Heart right ventricle (tissue), 16 donors: Measurements from ENCODE around the gene ZNF302. TPM values are rescaled to one million over a fixed set of nuclear protein-coding genes. Genes with fewer than 3 reads are reported as not detected.

Source experiments
- ATAC-seq, 8 donors: fragments of 200-7000 bp; cut with Tn5 transposase; one replicate each; pipeline ENCODE4 v1.9.1; 2020; ENCODE audit warnings: mild to moderate bottlenecking in 8 of 8, moderate library complexity in 8 of 8, moderate number of reproducible peaks in 1 of 8
- DNase-seq, 2 donors: peaks; one replicate each; pipeline ENCODE4 v3.0.0-alpha.2; 2020
- H3K27ac ChIP-seq, 10 donors: fragments of 200-600 bp; sonication (generic) in 2 of 10; one replicate each; pipeline versions ENCODE4 v1.5.0 to v1.8.0; 2020 to 2022; ENCODE audit warnings: mild to moderate bottlenecking in 3 of 10
- H3K27me3 ChIP-seq, 7 donors: fragments of 200-600 bp; one replicate each; pipeline ENCODE4 v1.8.0; 2021 to 2022; ENCODE audit warnings: mild to moderate bottlenecking in 2 of 7
- H3K36me3 ChIP-seq, 9 donors: fragments of 200-600 bp; sonication (generic) in 1 of 9; one replicate each; pipeline versions ENCODE4 v1.5.0 to v1.8.0; 2020 to 2022; ENCODE audit warnings: mild to moderate bottlenecking in 2 of 9
- H3K4me1 ChIP-seq, 9 donors: fragments of 200-600 bp; sonication (generic) in 1 of 9; one replicate each; pipeline versions ENCODE4 v1.5.0 to v1.8.0; 2020 to 2022; ENCODE audit warnings: mild to moderate bottlenecking in 4 of 9
- H3K4me3 ChIP-seq, 10 donors: fragments of 200-600 bp; sonication (generic) in 2 of 10; one replicate each; pipeline versions ENCODE4 v1.5.0 to v1.8.0; 2020 to 2022; ENCODE audit warnings: mild to moderate bottlenecking in 7 of 10, moderate library complexity in 2 of 10
- H3K9me3 ChIP-seq, 11 donors: fragments of 200-600 bp in 10 of 11; sonication (generic) in 2 of 11; one replicate each; pipeline versions ENCODE4 v1.5.0 to v1.8.0; 2013 to 2022; ENCODE audit warnings: mild to moderate bottlenecking in 2 of 11, control low read depth in 1 of 11, moderate library complexity in 1 of 11
- CTCF ChIP-seq, 9 donors: fragments of 200-600 bp; sonication (generic) in 2 of 9; IDR thresholded peaks; one replicate each; pipeline versions ENCODE4 v1.5.0 to v1.8.0; 2021 to 2022; ENCODE audit warnings: antibody characterized with exemption in 9 of 9, mild to moderate bottlenecking in 5 of 9, moderate library complexity in 1 of 9
- WGBS, 2 donors: extraction: QIAGEN DNeasy Blood & Tissue Kit; methylation state at CpG; one replicate each; pipeline ENCODE4 v1.1.7; 2013; ENCODE audit warnings: inconsistent platforms in 1 of 2; 5-methylcytosine and 5-hydroxymethylcytosine counted together
- intact Hi-C, 10 donors: fragments of 100-400 bp; cut with DNase I; formaldehyde crosslinking; loops; one replicate each; pipeline versions ENCODE4 v1.11.1 to v1.14.2; 2022
- polyA plus RNA-seq, 2 donors: library from polyadenylated mRNA; stranded (reverse); fragments of 200-250 nt; gene quantifications; one replicate each; pipeline ENCODE4 v1.2.3, GENCODE V29; 2013
- total RNA-seq, 10 donors: library from RNA; stranded (reverse); fragmentation: NEBNext Ultra II Directional in 3 of 10; extraction: Animal tissue kit (Norgen Biotek cat#: 25700) in 3 of 10; gene quantifications; one replicate each; pipeline versions ENCODE4 v1.2.1 to v1.2.4, GENCODE V29; 2021 to 2023
- donor health status: Arrhythmogenic right ventricular cardiomyopathy.
- donor health status: ischemic (EF 13 %, LVEDD 7.1; RV severe dilation, severe dysfunction).
- donor health status: healthy with polysubstance abuse.
- donor health status: DM: no; HTN: yes; CAD: no.
- donor health status: DM: no; HTN: no; CAD: no.
- donor health status: ischemic (EF 25% LVEDD 6.9; RV normal size, moderate dysfunction).
- donor health status: ischemic (EF 25% LVEDD 5.7; RV mildly dilated, moderate dysfunction).
- donor health status: healthy.
- donor health status: DM: yes; HTN: yes; CAD: no.
- donor health status: Ischemic cardiomyopathy.
- donor health status: ischemic (EF 35%, LVEDD 5.7; RV mildly dilated, moderate dysfunction).
- donor health status: nonischemic (EF 11% LVEDD 7.7; RV severe dilation, severe dysfunction).
- donor health status: DM: yes; HTN: yes; CAD: no.
- donor health status: PGD.
- donor health status: ischemic (EF 29% LVEDD 5.4; RV normal size, mild dysfunction).
- donor health status: nonischemic (EF 23%, LVEDD 6.1; RV moderate dilation, normal function).

ZNF302 gene
- total and polyA plus RNA-seq, 12 donors, result 20.4 to 42.5 (median 32.6) TPM

- H3K9me3 ChIP-seq, result peaks cover 0 to 36% (median 7%) of the 10 kb centered on the region in 11 donors
- peaks cover 2 to 48% (median 26%) of the 10 kb centered on the region in 9 donors for H3K4me1 ChIP-seq
- intact Hi-C loops, result loop anchor here in 6 of 10 donors (2.0 to 5.0 kb wide), 4 partner anchors 38 to 193 kb away; partner anchors contain the start of genes SCGB2B2 (in 6 of the 6), ZNF302 (in 6 of the 6), ZNF599 (in 2 of the 6) and ZNF30 (in 1 of the 6)
- WGBS, 2 donors, result 0 to 1% methylated on average over 67 of the region's 67 CpGs
- H3K4me3 ChIP-seq, result peak within 1 kb of the TSS; percentile 45 to 93 (median 81)
- peak within 1 kb of the TSS; percentile 91 to 100 (median 98) for H3K27ac ChIP-seq
- TF ChIP-seq CTCF (IDR thresholded peaks at IDR 0.05), result no peak
- DNase-seq (peak; percentile 86 to 92), ATAC-seq (peak; percentile 91 to 98 (median 96))
- H3K27me3 ChIP-seq, result no peaks in the 10 kb centered on the region
- H3K36me3 ChIP-seq, result peaks cover 0 to 38% (median 29%) of the 10 kb centered on the region in 9 donors
These were observed 56.5 kb downstream of the ZNF302 start, which contains the start of gene ZNF181 for GRCh38 chr19:34733746-34734536. ZNF181 (plus strand) TSS chr19:34734243; CDS start chr19:34735038, 795 bp downstream.

DNA sequence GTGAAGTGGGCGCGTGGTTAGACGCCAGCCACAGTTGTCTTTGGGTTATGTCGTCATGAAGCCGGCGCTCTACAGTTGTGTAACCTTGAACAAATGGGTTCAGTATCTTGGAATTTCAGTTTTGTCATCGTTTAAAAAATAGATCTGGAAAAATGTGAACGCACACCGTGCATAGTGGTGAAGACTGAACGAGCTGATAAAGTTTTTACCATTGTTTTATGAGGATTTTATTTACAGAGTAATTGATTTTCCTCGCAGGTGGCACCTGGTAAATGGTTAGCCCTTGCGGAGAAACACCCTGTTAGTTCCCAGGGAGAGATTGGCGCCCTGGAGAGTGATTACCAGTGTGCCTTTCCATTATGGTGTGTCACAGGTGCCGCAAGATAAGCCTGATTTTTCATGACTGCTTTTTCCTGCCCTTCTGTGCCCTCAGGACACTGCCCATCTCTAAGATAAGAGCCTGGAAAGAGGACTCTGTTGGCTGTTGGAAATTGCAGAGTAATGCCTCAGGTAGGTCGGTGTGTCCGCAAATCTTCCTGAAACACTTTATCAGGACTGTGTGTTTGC lies 57.1 kb downstream of the ZNF302 start:
- no peak for TF ChIP-seq CTCF (IDR thresholded peaks at IDR 0.05)
- Histone ChIP-seq H3K27ac (peak overlapping the region; percentile 91 to 100 (median 98)), H3K4me1 (peaks cover 2 to 48% (median 26%) of the 10 kb centered on the region in 9 donors), H3K9me3 (peaks cover 0 to 43% (median 7%) of the 10 kb centered on the region in 11 donors), H3K4me3 (peak overlapping the region; percentile 45 to 93 (median 81)), H3K27me3 (no peaks in the 10 kb centered on the region), H3K36me3 (peaks cover 0 to 44% (median 35%) of the 10 kb centered on the region in 9 donors)
- ATAC-seq (no peak), DNase-seq (no peak)
- intact Hi-C loops, result loop anchor here in 6 of 10 donors (2.0 to 5.0 kb wide), 3 partner anchors 38 to 58 kb away; partner anchors contain the start of genes SCGB2B2 (in 6 of the 6), ZNF302 (in 6 of the 6) and ZNF599 (in 2 of the 6)
- WGBS, 2 donors, result 12% methylated on average over 16 of the region's 16 CpGs

Other genes starting within 250 kb of the ZNF302 start
- 10 to 100 TPM; 38.8 to 74.4 (median 53.1) TPM for gene UBA2, start 249.3 kb upstream of the ZNF302 start, total RNA-seq
- gene UBA2, start 249.3 kb upstream of the ZNF302 start, polyA plus RNA-seq, result 10 to 100 TPM; 36.1 to 50.8 TPM
- 10 to 100 TPM; 15.2 to 30.0 (median 25.2) TPM for gene WTIP, start 195.9 kb upstream of the ZNF302 start, total RNA-seq
- 1 to 10 TPM; 4.8 to 9.2 TPM for gene WTIP, start 195.9 kb upstream of the ZNF302 start, polyA plus RNA-seq
- under 1 TPM; 0.12 to 0.94 (median 0.71) TPM for gene SCGB2B2, start 519 bp upstream of the ZNF302 start, total RNA-seq
- gene SCGB2B2, start 519 bp upstream of the ZNF302 start, polyA plus RNA-seq, result under 1 TPM; 0.06 to 0.66 TPM
- 10 to 100 TPM; 16.4 to 27.6 (median 19.2) TPM for gene ZNF181, start 56.6 kb downstream of the ZNF302 start, total RNA-seq
- 1 to 10 TPM; 6.2 to 8.5 TPM for gene ZNF181, start 56.6 kb downstream of the ZNF302 start, polyA plus RNA-seq
- 1 to 10 TPM; 2.6 to 5.0 (median 3.5) TPM for gene ZNF599, start 95.5 kb downstream of the ZNF302 start, total RNA-seq
- 1 to 10 TPM; 3.0 to 4.3 TPM for gene ZNF599, start 95.5 kb downstream of the ZNF302 start, polyA plus RNA-seq
- 1 to 10 TPM; 1.6 to 4.5 (median 2.6) TPM for gene ZNF30, start 249.2 kb downstream of the ZNF302 start, total RNA-seq
- 1 to 10 TPM; 1.4 to 4.1 TPM for gene ZNF30, start 249.2 kb downstream of the ZNF302 start, polyA plus RNA-seq